Stimulated activated CD4-positive, alpha-beta T cell treated with anti-CD3 and anti-CD28 coated beads, Interleukin-4, amount 100 ng/mL, for 48 hours (primary cell): ENCODE measurements around the gene FABP6.
"Not testable (repeated sequence)": the region's sequence is repeated elsewhere in the genome, so short reads cannot be mapped to it uniquely, and the experiment has no call there.

Experiments used
- DNase-seq, 2 donors: peaks; one replicate each; pipeline ENCODE4 v3.0.0-alpha.2; 2020; ENCODE audit warnings: low read depth in 2 of 2

Gene FABP6, protein sequence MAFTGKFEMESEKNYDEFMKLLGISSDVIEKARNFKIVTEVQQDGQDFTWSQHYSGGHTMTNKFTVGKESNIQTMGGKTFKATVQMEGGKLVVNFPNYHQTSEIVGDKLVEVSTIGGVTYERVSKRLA

DNA sequence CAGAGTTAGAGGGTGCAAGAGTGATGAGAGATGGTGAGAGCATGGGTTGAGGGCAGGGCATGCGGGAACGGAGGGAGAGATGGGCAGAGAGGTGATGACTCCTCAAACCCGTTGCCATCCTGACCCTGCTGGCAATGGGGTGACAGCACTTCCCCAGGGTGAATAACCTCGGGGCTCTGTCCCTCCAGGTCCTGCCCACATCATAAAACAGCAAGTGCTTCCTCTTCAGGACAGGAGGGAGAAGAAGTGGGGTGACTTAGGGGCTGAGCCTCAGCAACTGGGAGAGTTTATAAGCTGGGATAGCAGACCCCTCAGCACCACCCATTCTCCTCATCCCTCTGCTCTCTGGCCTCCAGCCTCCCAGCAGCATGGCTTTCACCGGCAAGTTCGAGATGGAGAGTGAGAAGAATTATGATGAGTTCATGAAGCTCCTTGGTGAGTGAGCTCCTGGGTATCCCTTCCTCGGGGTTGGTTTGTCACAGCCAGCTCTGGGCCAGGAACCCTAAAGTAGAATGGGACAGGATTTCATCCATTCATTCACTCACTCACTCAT is at the start of gene FABP6:
Gene FABP6 (plus strand): TSS at position 317 of the 553 bp plus-strand sequence. CDS start 52 bp downstream, at position 369.
- DNase-seq: no peak

DNA sequence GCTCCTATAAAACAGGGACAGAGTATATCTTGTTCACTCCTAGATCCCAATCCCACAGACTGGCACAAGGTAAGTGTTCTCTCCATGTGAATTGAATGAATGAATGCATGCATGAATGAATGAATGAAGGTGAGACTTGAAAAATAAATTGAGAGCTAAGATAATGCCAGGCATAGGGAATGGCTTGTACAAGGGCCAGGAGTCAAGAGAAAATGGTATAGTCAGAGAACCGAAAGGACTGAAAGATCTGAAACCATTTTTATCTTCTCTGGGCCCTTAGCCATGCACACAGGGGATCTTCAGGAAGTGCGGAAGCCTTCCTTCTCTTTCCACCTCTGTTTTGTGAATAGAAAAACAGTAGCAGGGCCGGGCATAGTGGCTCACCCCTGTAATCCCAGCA is 48.4 kb upstream of the FABP6 start:
- DNase-seq: no peak

- DNase-seq: no peak
These were observed 47.2 kb upstream of the FABP6 start for GRCh38 chr5:160181965-160182622.

DNA sequence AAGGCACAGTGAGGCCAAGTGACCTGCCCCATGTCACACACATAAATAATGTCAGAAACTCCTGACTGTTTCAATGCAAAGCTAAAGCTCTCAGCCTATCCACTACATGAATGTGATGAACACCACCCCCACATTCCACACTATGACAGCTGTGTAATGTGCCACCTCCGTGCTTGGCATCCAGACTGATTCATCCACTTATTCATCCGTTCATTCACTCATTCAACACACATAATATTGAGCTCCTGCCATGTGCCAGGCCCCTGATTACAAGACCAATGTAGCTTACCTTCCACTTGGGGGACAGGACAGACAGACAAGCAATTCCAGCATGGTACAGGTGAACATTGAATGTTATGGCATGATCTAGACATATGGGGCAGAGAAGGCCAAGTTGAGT is 46.2 kb upstream of the FABP6 start:
- no peak for DNase-seq

- DNase-seq: no peak
These were observed 43.5 kb upstream of the FABP6 start for GRCh38 chr5:160185626-160186360.

- DNase-seq: no peak
These were observed 42.8 kb upstream of the FABP6 start for GRCh38 chr5:160186480-160186879.

GRCh38 chr5:160187091-160187490 is 42.2 kb upstream of the FABP6 start:
- DNase-seq: no peak

DNA sequence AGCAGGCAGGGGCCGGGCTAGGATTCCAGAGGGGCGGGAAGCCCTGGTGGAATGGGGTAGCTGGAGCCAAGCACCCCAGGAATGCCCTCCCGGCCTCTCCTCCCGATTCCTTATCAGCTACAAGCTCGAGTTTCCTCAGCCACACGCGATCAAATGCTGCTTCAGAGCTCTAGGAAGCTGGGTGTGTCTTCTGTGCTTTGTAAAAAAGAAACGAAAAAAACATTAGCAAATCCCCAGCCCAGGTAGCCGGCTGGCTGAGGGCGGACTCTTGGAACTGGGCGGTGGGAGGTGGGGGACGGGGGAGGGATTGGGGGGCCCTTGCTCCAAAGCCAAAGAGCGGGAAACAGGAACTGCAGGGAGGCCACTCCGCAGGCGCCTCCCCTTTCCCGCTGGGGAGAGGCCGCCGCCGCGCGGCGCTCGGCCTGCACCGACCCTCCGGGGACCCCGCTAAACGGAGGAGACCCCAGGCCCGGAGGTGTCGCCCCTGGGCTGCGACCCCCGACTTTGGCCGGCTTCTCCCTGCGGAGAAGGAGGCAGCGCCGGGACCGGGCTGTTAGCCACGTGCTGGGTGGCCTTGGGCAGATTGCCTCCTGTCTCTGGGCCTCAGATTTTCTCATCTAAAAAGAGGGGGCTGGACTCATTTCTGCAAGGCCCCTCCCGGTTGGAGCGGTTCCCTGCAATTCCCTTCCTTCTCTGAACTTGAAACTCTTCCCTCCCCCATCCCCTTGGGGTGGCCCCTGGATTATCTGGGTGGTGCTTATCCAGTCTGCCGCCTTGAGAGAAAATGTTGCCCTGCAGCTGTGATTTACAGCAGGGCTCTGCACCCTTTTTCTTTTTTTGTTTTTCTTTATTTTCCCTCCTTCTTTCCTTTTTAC is 40.9 kb upstream of the FABP6 start:
- no peak for DNase-seq

DNA sequence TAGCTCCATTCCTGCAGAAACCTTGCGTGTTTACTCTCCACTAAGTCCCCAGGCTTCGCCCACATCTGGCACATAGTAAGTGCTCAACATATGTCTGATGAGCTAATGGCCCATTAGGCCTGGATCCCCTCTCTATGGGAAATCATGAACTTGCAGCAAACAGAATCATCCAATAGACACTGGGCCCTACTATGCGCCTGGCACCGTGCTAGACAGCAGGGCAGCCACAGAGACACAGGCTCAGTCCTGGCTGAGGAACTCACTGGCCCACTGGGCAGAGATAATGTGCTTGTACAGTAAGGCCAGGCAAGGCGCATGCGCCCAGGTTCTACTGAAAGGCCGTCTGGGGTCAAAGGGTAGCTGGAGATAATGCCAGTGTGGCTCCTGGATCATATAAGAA is 36.9 kb upstream of the FABP6 start:
- DNase-seq: no peak

- DNase-seq: not testable (repeated sequence)
These were observed 36.2 kb upstream of the FABP6 start for GRCh38 chr5:160193076-160193475.

GRCh38 chr5:160193790-160194189 is 35.5 kb upstream of the FABP6 start:
- DNase-seq: not testable (repeated sequence)

GRCh38 chr5:160197341-160198144 is 31.8 kb upstream of the FABP6 start:
- no peak for DNase-seq

DNA sequence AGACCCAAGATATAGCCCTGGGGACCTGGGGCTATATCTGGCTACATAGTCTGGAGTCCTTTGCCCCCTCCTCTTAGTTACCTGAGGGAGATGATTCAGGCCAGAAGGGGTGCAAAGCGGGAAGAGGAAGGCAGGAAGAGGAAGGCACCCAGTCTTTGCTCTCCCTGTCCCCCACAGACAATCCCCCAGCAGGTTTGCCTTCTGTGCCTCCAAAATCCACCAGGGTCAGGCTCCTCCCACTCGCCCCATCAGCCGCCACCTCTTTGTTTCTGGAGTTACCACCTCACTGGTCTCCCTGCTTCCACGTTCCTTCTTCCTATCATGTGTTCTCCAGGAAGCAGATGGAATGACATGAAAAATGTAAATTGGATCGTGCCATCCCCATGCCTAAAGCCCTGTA is 31.2 kb upstream of the FABP6 start:
- DNase-seq: no peak

DNA sequence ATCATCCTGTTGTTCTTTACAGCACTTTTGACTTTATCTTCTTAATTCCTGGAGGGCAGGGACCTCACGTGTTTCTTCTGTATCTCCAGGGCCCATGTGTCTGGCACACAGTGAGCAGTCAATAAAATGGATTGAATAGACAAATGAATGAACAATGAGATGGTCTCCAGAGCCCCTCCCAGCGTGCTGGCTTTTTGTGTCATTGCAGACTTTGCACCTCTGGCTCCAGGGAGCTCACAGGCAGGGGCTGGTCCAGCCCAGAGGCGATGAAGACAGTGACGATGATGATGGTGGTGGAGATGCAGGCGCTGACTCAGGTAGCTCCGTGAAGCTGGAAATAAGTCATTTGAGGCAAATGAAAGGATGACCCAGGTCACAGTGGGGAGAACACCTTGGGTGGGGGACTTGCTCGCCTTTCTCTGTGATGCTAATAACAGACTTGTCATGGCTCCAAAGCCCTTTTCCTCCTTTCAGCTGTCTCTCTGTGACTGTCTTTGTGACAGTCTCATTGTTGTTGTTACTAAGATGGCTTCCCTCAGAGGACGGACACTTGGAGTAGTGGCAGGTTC is 30.4 kb upstream of the FABP6 start:
- DNase-seq: no peak

DNA sequence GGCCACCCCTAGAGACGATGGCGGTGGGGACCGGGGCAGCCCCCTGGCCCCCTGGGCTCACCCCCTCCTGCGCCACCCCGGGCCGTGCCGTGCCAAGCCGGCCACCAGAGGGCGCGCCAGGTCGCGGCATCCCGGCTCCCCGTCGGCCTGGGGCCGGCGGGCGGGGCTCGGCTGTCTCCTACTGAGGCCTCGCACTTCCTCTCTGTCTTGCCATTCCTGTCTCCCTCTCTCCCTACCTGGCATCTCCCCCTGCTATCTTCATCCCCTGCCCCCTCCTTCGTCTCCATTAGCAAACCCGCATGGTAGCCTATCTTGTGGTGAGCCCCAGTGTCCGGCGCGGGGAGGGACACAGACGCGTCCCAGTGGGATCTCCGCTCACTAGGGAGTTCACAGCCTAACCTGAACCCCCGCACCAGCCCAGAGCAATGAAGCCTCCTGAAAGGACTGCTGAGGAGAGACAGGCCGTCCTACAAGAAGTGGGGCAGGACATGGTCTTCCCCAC is 29.8 kb upstream of the FABP6 start:
- DNase-seq: peak; percentile 66 to 78

DNA sequence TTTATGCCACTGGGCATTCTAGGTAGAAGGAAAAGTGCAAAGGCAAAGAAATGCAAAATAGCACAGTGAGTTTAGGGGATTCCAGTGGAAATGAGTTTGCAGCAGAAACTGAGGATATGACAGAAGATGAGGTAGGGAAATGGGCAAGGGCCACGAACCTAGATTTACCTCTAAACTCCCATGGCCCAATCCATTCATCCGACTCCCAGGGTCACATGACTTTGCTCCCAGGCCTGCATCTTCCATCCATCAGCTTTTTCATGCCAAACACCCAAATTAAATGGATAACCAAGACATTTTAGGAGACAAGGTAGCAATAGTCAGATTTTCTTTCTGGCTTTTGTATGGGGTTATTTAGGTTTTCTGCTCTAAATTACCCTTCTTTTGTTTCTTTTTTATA is 22.2 kb upstream of the FABP6 start:
- no peak for DNase-seq

DNA sequence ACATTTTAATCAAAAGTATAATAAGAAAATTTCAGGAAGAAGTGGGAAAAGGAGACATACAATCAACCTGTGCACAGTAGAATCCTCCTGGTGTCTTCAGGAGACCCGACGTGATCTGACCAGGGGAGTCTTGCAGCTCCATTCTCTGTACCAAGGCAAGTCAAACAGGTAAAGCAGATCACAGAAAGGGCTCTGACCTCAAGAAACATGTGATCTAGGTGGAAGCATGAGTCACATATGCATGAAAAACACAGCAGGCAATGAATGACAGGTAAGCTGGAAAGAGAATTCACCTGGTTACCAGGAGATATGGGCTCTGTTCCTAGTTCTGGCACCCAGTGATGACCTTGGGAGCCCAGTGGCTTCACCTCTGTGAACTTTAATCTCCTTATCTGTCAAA is 19.4 kb upstream of the FABP6 start:
- no peak for DNase-seq

- no peak for DNase-seq
These were observed 18.7 kb upstream of the FABP6 start for GRCh38 chr5:160210606-160211005.

GRCh38 chr5:160211352-160211751 is 18.0 kb upstream of the FABP6 start:
- no peak for DNase-seq

DNA sequence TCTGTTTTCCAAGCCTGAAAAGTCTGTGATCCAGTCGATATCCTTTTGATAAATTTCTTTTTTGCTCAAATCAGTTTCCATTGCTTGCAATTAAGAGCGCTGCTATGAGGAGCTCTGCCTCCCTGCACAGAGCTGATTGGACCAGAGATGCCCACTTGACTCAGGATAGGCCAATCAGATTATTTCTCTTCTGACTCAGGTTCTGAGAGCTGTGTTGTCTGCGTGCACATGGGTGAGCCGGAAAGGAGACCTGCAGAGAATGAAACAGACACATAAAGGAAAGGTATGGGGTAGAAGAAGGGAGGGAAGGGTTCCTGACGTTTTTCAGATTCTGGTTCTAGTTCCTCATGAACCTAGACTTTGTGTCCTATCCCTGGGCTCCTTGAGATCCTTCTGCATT is 15.8 kb upstream of the FABP6 start:
- no peak for DNase-seq

GRCh38 chr5:160219356-160219755 is 9.9 kb upstream of the FABP6 start:
- no peak for DNase-seq
